Measurements from ENCODE around the gene DHX8. TPM values are rescaled to one million over a fixed set of nuclear protein-coding genes. Genes with fewer than 3 reads are reported as not detected.
A peak's percentile ranks its signal among the peaks of the same experiment; 100 is the strongest.

Gene DHX8
- total RNA-seq, 1 donor = 31.0 TPM

- no peak for DNase-seq (ENCODE audit: low read depth in 2 of 3, low spot score in 2 of 3)
Observed at GRCh38 chr17:43517615-43518386, 34.0 kb downstream of the DHX8 start.

GRCh38 chr17:43521389-43521788 is 37.6 kb downstream of the DHX8 start:
- no peak for DNase-seq (ENCODE audit: low read depth in 2 of 3, low spot score in 2 of 3)

GRCh38 chr17:43524945-43525575 is 41.3 kb downstream of the DHX8 start:
- DNase-seq (ENCODE audit: low read depth in 2 of 3, low spot score in 2 of 3) = no peak

GRCh38 chr17:43526886-43527648 is 43.3 kb downstream of the DHX8 start:
- no peak for DNase-seq (ENCODE audit: low read depth in 2 of 3, low spot score in 2 of 3)

DNA sequence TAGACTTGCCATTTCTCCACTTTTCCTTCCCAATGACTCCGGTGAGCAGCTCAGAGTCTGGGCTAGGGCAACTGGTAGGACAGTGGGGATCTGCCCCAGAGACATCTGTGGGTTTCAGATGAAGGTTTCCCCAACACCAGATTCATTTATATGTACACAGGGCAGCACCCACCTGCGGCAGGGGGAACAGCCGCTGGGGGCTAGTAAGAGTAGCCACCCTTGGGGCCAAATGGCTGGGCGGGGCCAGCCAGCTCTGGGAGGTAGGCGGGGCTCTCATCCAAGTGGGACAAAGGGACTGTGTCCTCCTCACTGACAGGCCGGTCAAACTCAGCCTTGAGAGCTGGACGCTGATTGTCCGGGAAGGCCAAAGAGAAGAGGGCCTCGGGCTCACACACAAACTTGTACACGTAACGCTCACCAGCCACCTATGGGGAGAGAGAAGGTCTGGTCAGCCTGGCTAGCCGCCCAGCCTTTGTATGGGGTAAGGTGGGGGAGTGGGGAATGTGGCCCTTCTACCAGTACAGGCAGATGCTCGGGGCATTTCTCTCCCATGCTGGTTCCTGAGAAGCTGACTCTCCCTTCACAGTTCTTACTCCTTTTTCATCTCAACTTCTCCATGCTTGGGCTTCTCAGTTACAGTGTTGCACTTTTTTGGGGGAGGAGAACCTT is 44.7 kb downstream of the DHX8 start:
- no peak for DNase-seq (ENCODE audit: low read depth in 2 of 3, low spot score in 2 of 3)

DNA sequence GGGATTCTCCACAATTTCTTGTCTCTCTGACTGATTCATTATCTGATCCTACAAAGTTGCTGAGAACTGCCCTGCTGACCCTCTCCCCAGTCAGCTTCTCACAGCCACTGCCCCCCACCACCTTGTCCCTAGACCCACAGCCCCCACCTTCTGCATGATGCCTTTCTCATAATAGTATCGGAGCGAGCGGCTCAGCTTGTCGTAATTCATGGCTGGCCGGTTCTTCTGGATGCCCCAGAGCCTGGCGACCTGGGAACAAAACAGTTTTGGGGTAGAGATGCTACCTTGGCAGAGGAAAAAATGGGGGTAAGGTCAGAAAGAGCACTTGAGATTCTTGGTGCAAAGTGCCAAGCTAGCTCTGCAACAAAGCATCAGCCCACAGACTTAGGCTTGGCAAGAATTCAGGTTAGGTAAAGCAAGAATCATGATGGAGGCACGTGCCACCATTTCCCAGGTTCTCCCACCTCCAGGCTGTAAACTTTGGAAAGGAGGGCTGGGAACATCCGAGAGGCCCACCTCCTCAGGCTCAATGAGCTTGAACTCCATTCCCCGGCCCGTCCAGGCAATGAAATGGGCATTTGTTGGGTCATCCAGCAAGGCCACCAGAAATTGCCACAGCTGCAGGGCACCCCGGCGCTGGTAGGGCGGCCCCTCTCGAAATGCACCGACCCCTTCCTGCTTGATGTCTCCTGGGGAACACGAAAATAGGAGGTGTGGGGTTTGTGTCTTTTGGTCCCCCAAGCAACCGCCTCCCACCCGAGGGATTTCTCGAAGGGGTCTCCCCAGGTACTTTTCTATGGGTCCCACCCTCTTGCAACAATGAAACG is 45.4 kb downstream of the DHX8 start:
- DNase-seq (ENCODE audit: low read depth in 2 of 3, low spot score in 2 of 3) = no peak

GRCh38 chr17:43529947-43530287 is 46.1 kb downstream of the DHX8 start:
- DNase-seq (ENCODE audit: low read depth in 2 of 3, low spot score in 2 of 3) = no peak

GRCh38 chr17:43530288-43531081 is 46.7 kb downstream of the DHX8 start:
- peak in 1 of 3 donors; percentile 45 for DNase-seq (ENCODE audit: low read depth in 2 of 3, low spot score in 2 of 3)

DNA sequence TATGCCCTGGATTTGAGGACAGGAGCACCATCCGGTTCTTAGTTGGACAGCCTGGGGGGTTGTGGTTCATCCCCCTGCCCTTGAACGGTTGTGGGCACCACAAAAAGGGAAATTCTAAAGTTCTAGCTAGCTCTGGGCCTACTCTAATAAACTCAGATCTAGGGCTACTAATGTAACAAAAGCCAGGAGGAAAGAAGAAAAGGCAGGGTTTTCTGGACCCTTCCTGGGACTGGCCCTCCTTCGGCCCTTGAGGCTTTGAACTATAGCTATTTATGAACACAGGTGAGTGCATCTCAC is 47.3 kb downstream of the DHX8 start:
- no peak for DNase-seq (ENCODE audit: low read depth in 2 of 3, low spot score in 2 of 3)

DNA sequence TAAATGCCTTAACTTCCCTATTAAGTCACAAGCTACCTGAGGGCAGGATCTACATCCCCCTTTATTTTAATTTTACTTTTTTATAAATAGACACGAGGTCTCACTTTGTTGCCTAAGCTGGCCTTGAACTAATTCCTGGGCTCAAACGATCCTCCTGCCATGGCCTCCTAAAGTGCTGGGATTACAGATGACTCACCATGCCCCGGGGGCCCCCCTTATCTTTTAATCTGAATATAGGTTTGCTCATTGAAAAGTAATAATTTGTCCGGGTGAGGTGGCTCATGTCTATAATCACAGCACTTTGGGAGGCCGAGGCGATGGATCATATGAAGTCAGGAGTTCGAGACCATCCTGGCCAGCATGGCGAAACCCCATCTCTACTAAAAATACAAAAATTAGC is 48.2 kb downstream of the DHX8 start:
- no peak for DNase-seq (ENCODE audit: low read depth in 2 of 3, low spot score in 2 of 3)

GRCh38 chr17:43532581-43532980 is 48.8 kb downstream of the DHX8 start:
- no peak for DNase-seq (ENCODE audit: low read depth in 2 of 3, low spot score in 2 of 3)

DNA sequence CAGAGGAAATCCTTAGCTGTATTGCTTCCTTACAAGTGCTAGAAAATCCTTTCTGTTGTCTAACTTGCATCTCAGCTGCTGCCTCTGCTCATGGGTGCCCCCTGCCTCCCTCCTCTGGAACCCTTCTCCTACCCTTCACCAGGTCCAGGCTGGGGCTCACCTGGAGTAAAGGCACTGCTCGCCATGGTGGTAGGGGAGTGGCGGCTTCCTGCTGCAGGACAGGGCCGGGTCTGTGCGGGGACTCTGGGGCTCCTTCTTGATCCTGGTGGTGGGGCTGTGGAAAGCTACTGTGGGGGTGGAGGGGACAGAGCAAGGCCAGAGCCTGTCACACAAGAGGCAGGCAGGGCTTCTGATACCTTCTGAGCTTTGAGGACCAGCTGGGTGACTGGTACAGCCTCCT is 49.9 kb downstream of the DHX8 start:
- DNase-seq (ENCODE audit: low read depth in 2 of 3, low spot score in 2 of 3) = no peak

DNA sequence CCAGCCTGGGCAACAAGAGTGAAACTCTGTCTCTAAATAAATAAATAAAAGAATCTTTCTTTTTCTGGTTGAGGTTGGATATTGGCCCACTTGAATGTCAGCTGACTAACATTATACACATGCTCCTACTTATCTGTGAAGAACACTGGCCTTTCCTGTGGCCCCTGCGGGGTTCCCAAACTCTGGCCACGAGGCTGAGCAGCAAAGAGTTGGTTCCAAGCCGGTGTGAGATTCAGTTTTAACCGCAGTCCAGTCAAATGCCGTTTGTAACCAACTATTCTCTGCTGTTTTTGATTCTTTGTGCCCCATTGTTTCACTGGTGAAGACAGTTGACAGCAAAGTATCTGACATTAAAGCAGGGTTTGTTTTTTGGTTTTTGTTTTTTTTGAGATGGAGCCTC is 51.1 kb downstream of the DHX8 start:
- DNase-seq (ENCODE audit: low read depth in 2 of 3, low spot score in 2 of 3) = no peak

GRCh38 chr17:43536236-43536992 is 52.6 kb downstream of the DHX8 start:
- no peak for DNase-seq (ENCODE audit: low read depth in 2 of 3, low spot score in 2 of 3)

- no peak for DNase-seq (ENCODE audit: low read depth in 2 of 3, low spot score in 2 of 3)
Observed at GRCh38 chr17:43540821-43541674, 57.3 kb downstream of the DHX8 start.

GRCh38 chr17:43542859-43543258 is 59.1 kb downstream of the DHX8 start:
- no peak for DNase-seq (ENCODE audit: low read depth in 2 of 3, low spot score in 2 of 3)

GRCh38 chr17:43543300-43543699 is 59.5 kb downstream of the DHX8 start:
- DNase-seq (ENCODE audit: low read depth in 2 of 3, low spot score in 2 of 3) = no peak

Measured in hematopoietic multipotent progenitor cell (in vitro differentiated cells).